SK-N-SH (cell line): ENCODE results near the gene ALKBH8. TPM values are rescaled to one million over a fixed set of nuclear protein-coding genes. Genes with fewer than 3 reads are reported as not detected.

Experiments used
- CTCF ChIA-PET: fragments of 300-600, 350-600 bp; formaldehyde crosslinking; extraction: SDS; loops from one replicate; lab custom pipeline; 2021; lab: Yijun Ruan, JAX
- POLR2A ChIA-PET: fragments of 350-600 bp; sonication (Branson Sonifier 250); formaldehyde crosslinking; extraction: SDS; loops from one replicate; lab custom pipeline; 2020; ENCODE audit warnings: antibody characterized with exemption, inconsistent platforms; lab: Yijun Ruan, JAX
- DNase-seq: peaks from one replicate; pipeline ENCODE4 v3.0.0; 2012
- H2AFZ ChIP-seq: fragments of 200-600 bp; sonication (generic); 2 replicates; pipeline ENCODE4 v1.8.1; 2016; ENCODE audit warnings: antibody characterized with exemption, mild to moderate bottlenecking, low read depth
- H3F3A ChIP-seq: fragments of 200-600 bp; sonication (generic); replicated peaks from 2 replicates; pipeline ENCODE3; 2016; ENCODE audit warnings: antibody characterized with exemption, mild to moderate bottlenecking; ENCODE audit not compliant: insufficient read depth
- H3K27ac ChIP-seq, 2 experiments: fragments of 200-500 bp in 1 of 2; fragments of 200-600 bp in 1 of 2; sonication (Bioruptor generic) in 1 of 2; sonication (generic), shearing (Covaris generic) in 1 of 2; 2 replicates each; pipeline versions ENCODE4 v1.5.1 to v1.6.1; 2014 to 2016; ENCODE audit warnings: low read depth in 2 of 2, inconsistent platforms in 1 of 2, low read length in 1 of 2, mild to moderate bottlenecking in 1 of 2, mixed read lengths in 1 of 2
- H3K27me3 ChIP-seq: fragments of 200-600 bp; sonication (generic), shearing (Covaris generic); 2 replicates; pipeline ENCODE4 v1.6.1; 2016; ENCODE audit warnings: mixed run types; ENCODE audit not compliant: insufficient read depth
- H3K36me3 ChIP-seq, 2 experiments: fragments of 200-500 bp in 1 of 2; fragments of 200-600 bp in 1 of 2; sonication (Bioruptor generic) in 1 of 2; sonication (generic) in 1 of 2; replicated peaks in 1 of 2; 2 replicates each; pipeline versions ENCODE3 to v1.5.1; 2014 to 2016; ENCODE audit warnings: low read length in 1 of 2, mild to moderate bottlenecking in 1 of 2; ENCODE audit not compliant: insufficient read depth in 2 of 2, control insufficient read depth in 1 of 2
- H3K4me1 ChIP-seq, 2 experiments: fragments of 200-500 bp in 1 of 2; fragments of 200-600 bp in 1 of 2; sonication (Bioruptor generic) in 1 of 2; sonication (generic), shearing (Covaris generic) in 1 of 2; 2 replicates each; pipeline versions ENCODE4 v1.5.1 to v1.6.1; 2014 to 2016; ENCODE audit warnings: low read depth in 1 of 2, low read length in 1 of 2, mixed run types in 1 of 2; ENCODE audit not compliant: insufficient read depth in 2 of 2, control insufficient read depth in 1 of 2
- H3K4me2 ChIP-seq: fragments of 200-600 bp; sonication (generic), shearing (Covaris generic); 2 replicates; pipeline ENCODE4 v1.6.1; 2017; ENCODE audit warnings: mixed run types
- H3K4me3 ChIP-seq, 2 experiments: fragments of 200-500 bp in 1 of 2; fragments of 200-600 bp in 1 of 2; sonication (Bioruptor generic) in 1 of 2; sonication (generic), shearing (Covaris generic) in 1 of 2; 2 replicates each; pipeline versions ENCODE4 v1.5.1 to v1.8.1; 2014 to 2016; ENCODE audit warnings: low read depth in 2 of 2, inconsistent platforms in 1 of 2, low read length in 1 of 2, mild to moderate bottlenecking in 1 of 2, mixed read lengths in 1 of 2, moderate library complexity in 1 of 2
- H3K79me2 ChIP-seq: fragments of 200-600 bp; sonication (generic); 2 replicates; pipeline ENCODE4 v1.8.1; 2017; ENCODE audit warnings: mild to moderate bottlenecking; ENCODE audit not compliant: insufficient read depth
- H3K9ac ChIP-seq: fragments of 200-600 bp; sonication (generic); 2 replicates; pipeline ENCODE4 v1.6.1; 2017; ENCODE audit warnings: mixed run types
- H3K9me2 ChIP-seq: fragments of 200-600 bp; sonication (generic); 2 replicates; pipeline ENCODE4 v1.6.1; 2017; ENCODE audit warnings: mixed run types
- H3K9me3 ChIP-seq: fragments of 200-600 bp; sonication (generic); 2 replicates; pipeline ENCODE4 v1.6.1; 2017; ENCODE audit warnings: mixed run types, mild to moderate bottlenecking, moderate library complexity
- H4K20me1 ChIP-seq: fragments of 200-600 bp; sonication (generic); 2 replicates; pipeline ENCODE4 v1.6.1; 2017; ENCODE audit warnings: mild to moderate bottlenecking, mixed run types; ENCODE audit not compliant: insufficient read depth
- CHD2 ChIP-seq: fragments of 150-350 bp; IDR thresholded peaks from 2 replicates; pipeline ENCODE4 v1.6.1; 2018; ENCODE audit warnings: low read length; ENCODE audit not compliant: partially characterized antibody
- CTCF ChIP-seq: fragments of 200-600 bp; sonication (generic); IDR thresholded peaks from 2 replicates; pipeline ENCODE4 v1.6.1; 2017; ENCODE audit warnings: antibody characterized with exemption, mild to moderate bottlenecking, moderate library complexity
- MXI1 ChIP-seq: IDR thresholded peaks from 2 replicates; pipeline ENCODE4 v1.6.1; 2012; ENCODE audit warnings: mild to moderate bottlenecking, low read depth, low read length, improper control_type of control experiment
- RAD21 ChIP-seq: IDR thresholded peaks from 2 replicates; pipeline ENCODE4 v1.6.1; 2012; ENCODE audit warnings: mild to moderate bottlenecking, low read length
- REST ChIP-seq: IDR thresholded peaks from 2 replicates; pipeline ENCODE4 v1.6.1; 2012; ENCODE audit warnings: mild to moderate bottlenecking, low read depth, low read length, moderate library complexity
- SMC3 ChIP-seq: IDR thresholded peaks from 2 replicates; pipeline ENCODE4 v1.6.1; 2012; ENCODE audit warnings: low read depth, low read length, improper control_type of control experiment
- TCF12 ChIP-seq: IDR thresholded peaks from 2 replicates; pipeline ENCODE4 v1.4.0; 2012
- WGBS: methylation state at CpG from one replicate; pipeline ENCODE4 v1.1.6; 2017; ENCODE audit warnings: low lambda C conversion rate; 5-methylcytosine and 5-hydroxymethylcytosine counted together
- polyA plus RNA-seq, 3 experiments: library from polyadenylated mRNA; depleted of rRNA; stranded (reverse); fragments of >200 nt; gene quantifications; 2 replicates each; pipeline ENCODE4 v1.2.3, GENCODE V29; 2012

Gene ALKBH8
- polyA plus RNA-seq, 1 of the 3 experiments (the other 2 are of a cell fraction), result 2.4 TPM

GRCh38 chr11:107549954-107550285, 15.6 kb downstream of the ALKBH8 start:
- ChIA-PET CTCF (interaction anchor here (0.8 to 9.1 kb wide), 14 partner anchors 11 to 222 kb away, joined by 3 to 110 read pairs (median 5); partner anchors contain the start of gene ALKBH8), POLR2A (no interaction called here)
- Histone ChIP-seq H3F3A (peaks cover 16% of the 10 kb centered on the region), H3K9ac (no peak overlapping the region), H3K4me3 (no peak overlapping the region), H3K9me3 (no peaks in the 10 kb centered on the region), H3K27ac (no peak overlapping the region), H4K20me1 (no peaks in the 10 kb centered on the region), H2AFZ (no peak overlapping the region), H3K4me2 (no peak overlapping the region), H3K27me3 (no peaks in the 10 kb centered on the region), H3K4me1 (peaks cover 0 to under 1% of the 10 kb centered on the region in 2 experiments; a peak in 2 of 4 replicates), H3K9me2 (no peaks in the 10 kb centered on the region), H3K36me3 (peaks cover 27 to 56% of the 10 kb centered on the region in 2 experiments), H3K79me2 (no peaks in the 10 kb centered on the region)
- no peak for DNase-seq
- TF ChIP-seq RAD21, result no peak
- no peak for TF ChIP-seq REST
- TF ChIP-seq CTCF, result no peak
- no peak for TF ChIP-seq MXI1
- TF ChIP-seq CHD2, result no peak
- 90% methylated on average over 2 of the region's 2 CpGs for WGBS

GRCh38 chr11:107549253-107549953, 16.1 kb downstream of the ALKBH8 start:
- Histone ChIP-seq H3K9me2 (no peaks in the 10 kb centered on the region), H3K27ac (no peak overlapping the region), H3K79me2 (no peaks in the 10 kb centered on the region), H3K9ac (no peak overlapping the region), H3K27me3 (no peaks in the 10 kb centered on the region), H2AFZ (no peak overlapping the region), H3K4me2 (no peak overlapping the region), H3K4me1 (peaks cover 0 to 6% of the 10 kb centered on the region in 2 experiments; a peak in 2 of 4 replicates), H3K4me3 (no peak overlapping the region; a peak in 1 of 4 replicates), H3F3A (peaks cover 20% of the 10 kb centered on the region), H3K36me3 (peaks cover 27 to 52% of the 10 kb centered on the region in 2 experiments), H3K9me3 (no peaks in the 10 kb centered on the region), H4K20me1 (no peaks in the 10 kb centered on the region)
- DNase-seq, result peak; percentile 24
- POLR2A ChIA-PET, result no interaction called here
- TF ChIP-seq TCF12, result no peak
- TF ChIP-seq SMC3, result peak; percentile 63
- peak; percentile 94 for TF ChIP-seq CTCF
- peak; percentile 83 for TF ChIP-seq RAD21
- WGBS, result 72% methylated on average over 6 of the region's 6 CpGs
- CTCF ChIA-PET, result interaction anchor here (0.6 to 9.1 kb wide), 38 partner anchors 8 to 1096 kb away, joined by 3 to 110 read pairs (median 4); partner anchors contain the start of genes ALKBH8 and ELMOD1
